Naive thymus-derived CD4-positive, alpha-beta T cell (primary cell): ENCODE results near the gene NCAPH2. TPM values are rescaled to one million over a fixed set of nuclear protein-coding genes. Genes with fewer than 3 reads are reported as not detected.

Experiments
- ATAC-seq: fragments of 150-1000 bp; cut with Tn5 transposase; 2 replicates; pipeline ENCODE4 v1.10.0; 2021; ENCODE audit warnings: mild to moderate bottlenecking, moderate library complexity
- CTCF ChIA-PET: fragments of 350-600 bp; sonication (Branson Sonifier 250); formaldehyde crosslinking; loops from one replicate; lab custom pipeline; 2021; ENCODE audit warnings: antibody characterized with exemption; lab: Charles Lee
- POLR2A ChIA-PET: fragments of 350-600 bp; sonication (Branson Sonifier 250); formaldehyde crosslinking; loops from one replicate; lab custom pipeline; 2021; ENCODE audit warnings: antibody characterized with exemption, inconsistent platforms; lab: Charles Lee
- DNase-seq, 9 donors: peaks; one replicate each; pipeline versions ENCODE4 v3.0.0 to v3.0.0-alpha.2; 2020 to 2022; ENCODE audit warnings: mixed read lengths in 1 of 9
- H3K27ac ChIP-seq: one replicate; pipeline ENCODE4 v1.7.0; 2013; ENCODE audit warnings: mild to moderate bottlenecking, low read depth, low read length, moderate library complexity
- H3K27me3 ChIP-seq, 2 donors: one replicate each; pipeline ENCODE4 v1.7.0; 2013; ENCODE audit warnings: low read length in 2 of 2, mild to moderate bottlenecking in 2 of 2, moderate library complexity in 2 of 2; ENCODE audit not compliant: control insufficient read depth in 2 of 2, insufficient read depth in 2 of 2
- H3K36me3 ChIP-seq, 3 experiments: 1 replicate in 2 of 3; 2 replicates in 1 of 3; pipeline ENCODE4 v1.7.0; 2013; ENCODE audit warnings: low read length in 3 of 3, mild to moderate bottlenecking in 3 of 3, moderate library complexity in 1 of 3; ENCODE audit not compliant: insufficient read depth in 3 of 3, control insufficient read depth in 2 of 3
- H3K4me1 ChIP-seq, 2 donors: one replicate each; pipeline ENCODE4 v1.7.0; 2013; ENCODE audit warnings: low read length in 2 of 2, mild to moderate bottlenecking in 2 of 2, moderate library complexity in 1 of 2; ENCODE audit not compliant: control insufficient read depth in 2 of 2, insufficient read depth in 2 of 2
- H3K4me3 ChIP-seq: 2 replicates; pipeline ENCODE4 v1.7.0; 2013; ENCODE audit warnings: mild to moderate bottlenecking, low read length
- H3K9me3 ChIP-seq, 3 experiments: 1 replicate in 2 of 3; 2 replicates in 1 of 3; pipeline ENCODE4 v1.7.0; 2013; ENCODE audit warnings: low read length in 3 of 3; ENCODE audit not compliant: control insufficient read depth in 2 of 3
- H3K27ac Mint-ChIP-seq, 9 donors: one replicate each; pipeline ENCODE4 v1.8.0; 2020 to 2022; ENCODE audit warnings: mixed read lengths in 9 of 9, mild to moderate bottlenecking in 8 of 9, moderate library complexity in 5 of 9, inconsistent platforms in 2 of 9
- H3K27me3 Mint-ChIP-seq, 5 donors: one replicate each; pipeline ENCODE4 v1.8.0; 2021 to 2022; ENCODE audit warnings: mixed read lengths in 5 of 5, mild to moderate bottlenecking in 1 of 5
- H3K36me3 Mint-ChIP-seq, 5 donors: one replicate each; pipeline ENCODE4 v1.8.0; 2020 to 2022; ENCODE audit warnings: mixed read lengths in 5 of 5, mild to moderate bottlenecking in 3 of 5, inconsistent platforms in 1 of 5
- H3K4me1 Mint-ChIP-seq, 7 donors: one replicate each; pipeline ENCODE4 v1.8.0; 2020 to 2022; ENCODE audit warnings: mixed read lengths in 7 of 7, mild to moderate bottlenecking in 3 of 7, inconsistent platforms in 1 of 7
- H3K4me3 Mint-ChIP-seq, 10 donors: one replicate each; pipeline ENCODE4 v1.8.0; 2020 to 2022; ENCODE audit warnings: mild to moderate bottlenecking in 10 of 10, mixed read lengths in 10 of 10, moderate library complexity in 6 of 10, inconsistent platforms in 2 of 10
- H3K9me3 Mint-ChIP-seq, 11 donors: one replicate each; pipeline ENCODE4 v1.8.0; 2020 to 2022; ENCODE audit warnings: mixed read lengths in 11 of 11, mild to moderate bottlenecking in 4 of 11, inconsistent platforms in 1 of 11, moderate library complexity in 1 of 11
- intact Hi-C, 2 donors: fragments of 100-400 bp; cut with micrococcal nuclease; formaldehyde crosslinking; loops; one replicate each; pipeline ENCODE4 v1.15.1; 2023
- polyA plus RNA-seq, 2 donors: library from polyadenylated mRNA; unstranded; fragments of 300-500 nt; fragmentation: Illumina TruSeq; gene quantifications; one replicate each; pipeline ENCODE4 v1.2.3, GENCODE V29; 2021
- total RNA-seq, 6 experiments: library from RNA in 5 of 6; stranded (reverse) in 5 of 6; gene quantifications; 1 replicate in 5 of 6; 2 replicates in 1 of 6; pipeline ENCODE4 v1.2.3 and lab custom pipeline; 2021 to 2026

NCAPH2 gene
- total and polyA plus RNA-seq, 7 experiments from 2014 or later = 37.8 to 135 (median 78.8) TPM

DNA sequence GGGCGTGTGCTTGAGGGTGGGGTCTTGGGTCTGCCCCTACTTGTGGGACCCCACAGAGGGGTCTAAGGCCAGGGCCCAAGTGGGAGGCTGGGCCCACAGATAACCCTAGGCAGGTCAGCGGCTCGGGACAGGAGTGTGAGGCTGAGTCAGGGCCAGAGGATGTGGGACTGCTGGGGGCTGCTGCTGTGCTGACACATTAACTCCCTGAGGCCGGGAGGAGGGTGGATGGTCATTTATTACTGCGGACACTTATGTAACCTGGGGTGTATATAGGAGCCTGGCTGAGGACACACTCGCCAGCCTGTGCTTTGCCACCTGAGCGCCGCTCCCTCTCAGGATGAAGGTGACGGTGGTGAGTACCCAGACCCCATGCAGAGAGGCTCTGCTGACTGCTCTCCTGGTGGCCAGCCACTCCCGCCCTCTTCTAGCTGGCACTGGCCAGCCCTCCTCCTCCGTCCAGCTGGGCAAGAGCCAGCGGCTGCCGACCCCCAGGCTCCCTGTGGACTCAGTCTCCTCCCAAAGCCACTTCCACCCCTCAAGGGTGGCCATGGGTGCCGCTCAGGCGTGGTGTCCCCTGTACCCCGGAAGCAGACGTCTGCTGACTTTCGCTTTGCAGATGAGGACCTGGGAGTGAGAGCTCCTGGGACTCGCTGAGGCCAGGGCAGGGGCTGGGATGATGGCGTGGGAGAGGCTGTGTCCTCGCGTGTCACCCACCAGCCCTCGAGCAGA lies 21.3 kb upstream of the NCAPH2 start, which contains the start of gene MIOX:
Gene MIOX, plus strand, starts transcription at position 299 of the 729 bp plus-strand sequence. Its CDS starts 39 bp downstream, at position 338.
- Histone ChIP-seq H3K9me3 (no peaks in the 10 kb centered on the region), H3K4me3 (no peak within 1 kb of the TSS), H3K27me3 (no peaks in the 10 kb centered on the region), H3K4me1 (peaks cover 4 to 13% of the 10 kb centered on the region in 2 donors), H3K36me3 (no peaks in the 10 kb centered on the region), H3K27ac (no peak within 1 kb of the TSS)
- ATAC-seq = no peak
- Mint-ChIP-seq H3K9me3 (no peaks in the 10 kb centered on the region), H3K27ac (peak within 1 kb of the TSS in 2 of 9 donors; percentile 46 to 68), H3K4me1 (peaks cover 7 to 17% (median 8%) of the 10 kb centered on the region in 7 donors), H3K36me3 (no peaks in the 10 kb centered on the region), H3K4me3 (peak within 1 kb of the TSS in 1 of 10 donors; percentile 66), H3K27me3 (peaks cover 0 to 5% (median 0%) of the 10 kb centered on the region in 5 donors)
- intact Hi-C loops = no loop called here
- no peak for DNase-seq
- ChIA-PET POLR2A (no interaction called here), CTCF (no interaction called here)

DNA sequence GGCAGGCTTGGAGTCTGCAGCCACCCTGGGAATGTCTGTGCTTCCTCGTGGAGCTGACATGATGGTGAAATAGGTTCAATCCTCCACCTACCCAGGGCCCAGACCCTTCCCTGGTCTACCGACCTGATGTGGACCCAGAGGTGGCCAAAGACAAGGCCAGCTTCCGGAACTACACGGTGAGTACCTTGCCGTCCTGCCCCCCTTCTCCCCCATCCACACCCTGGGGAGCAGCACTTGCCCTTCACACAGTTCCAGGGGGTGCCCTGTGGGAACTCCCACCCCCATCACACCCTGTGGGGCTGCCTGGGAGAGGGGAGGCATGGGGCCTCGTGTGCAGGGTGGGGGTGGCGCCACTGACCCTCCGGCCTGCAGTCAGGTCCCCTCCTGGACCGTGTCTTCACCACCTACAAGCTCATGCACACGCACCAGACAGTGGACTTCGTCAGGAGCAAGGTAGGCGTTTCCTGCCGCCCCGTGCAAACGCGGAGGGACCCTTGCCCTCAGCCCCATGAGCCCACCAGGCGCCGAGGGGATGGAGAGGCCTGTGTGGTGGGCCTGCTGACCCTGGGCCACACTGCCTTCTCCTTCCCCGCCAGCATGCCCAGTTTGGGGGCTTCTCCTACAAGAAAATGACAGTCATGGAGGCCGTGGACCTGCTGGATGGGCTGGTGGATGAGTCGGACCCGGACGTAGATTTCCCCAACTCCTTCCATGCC lies 20.6 kb upstream of the NCAPH2 start:
- POLR2A ChIA-PET = no interaction called here
- DNase-seq = no peak
- CTCF ChIA-PET = no interaction called here

GRCh38 chr22:50488006-50488677 lies 19.9 kb upstream of the NCAPH2 start:
- Histone ChIP-seq H3K4me1 (peaks cover 0 to 6% of the 10 kb centered on the region in 2 donors), H3K9me3 (no peaks in the 10 kb centered on the region), H3K4me3 (no peak overlapping the region), H3K27ac (no peak overlapping the region), H3K27me3 (no peaks in the 10 kb centered on the region), H3K36me3 (no peaks in the 10 kb centered on the region)
- no peak overlapping the region for H3K27ac Mint-ChIP-seq
- H3K27me3 Mint-ChIP-seq = peaks cover 0 to 5% (median 0%) of the 10 kb centered on the region in 5 donors
- ChIA-PET POLR2A (no interaction called here), CTCF (no interaction called here)
- DNase-seq (no peak), ATAC-seq (no peak)
- H3K4me1 Mint-ChIP-seq = peaks cover 7 to 15% (median 8%) of the 10 kb centered on the region in 7 donors
- H3K4me3 Mint-ChIP-seq = no peak overlapping the region
- H3K9me3 Mint-ChIP-seq = no peaks in the 10 kb centered on the region
- no peaks in the 10 kb centered on the region for H3K36me3 Mint-ChIP-seq
- intact Hi-C loops = no loop called here

More for the DNA sequence above, 20.6 kb upstream of the NCAPH2 start:
- intact Hi-C loops = no loop called here
- Histone ChIP-seq H3K27ac (no peak overlapping the region), H3K36me3 (no peaks in the 10 kb centered on the region), H3K9me3 (no peaks in the 10 kb centered on the region), H3K4me3 (no peak overlapping the region), H3K4me1 (peaks cover 0 to 6% of the 10 kb centered on the region in 2 donors), H3K27me3 (no peaks in the 10 kb centered on the region)
- peaks cover 7 to 17% (median 8%) of the 10 kb centered on the region in 7 donors for H3K4me1 Mint-ChIP-seq
- H3K27ac Mint-ChIP-seq = no peak overlapping the region
- no peaks in the 10 kb centered on the region for H3K36me3 Mint-ChIP-seq
- no peak overlapping the region for H3K4me3 Mint-ChIP-seq
- no peaks in the 10 kb centered on the region for H3K9me3 Mint-ChIP-seq
- no peak for ATAC-seq
- H3K27me3 Mint-ChIP-seq = peaks cover 0 to 5% (median 0%) of the 10 kb centered on the region in 5 donors

- intact Hi-C loops = no loop called here
- ChIA-PET POLR2A (interaction anchor here (1.3 kb wide), 1 partner anchor 37 kb away, joined by 6 read pairs; the partner anchor contains the start of gene SCO2), CTCF (no interaction called here)
- peaks cover 7 to 15% (median 8%) of the 10 kb centered on the region in 7 donors for H3K4me1 Mint-ChIP-seq
- Histone ChIP-seq H3K36me3 (no peaks in the 10 kb centered on the region), H3K27ac (no peak overlapping the region), H3K4me1 (peaks cover 0 to 6% of the 10 kb centered on the region in 2 donors), H3K4me3 (no peak overlapping the region), H3K27me3 (no peaks in the 10 kb centered on the region), H3K9me3 (no peaks in the 10 kb centered on the region)
- no peak overlapping the region for H3K4me3 Mint-ChIP-seq
- H3K27me3 Mint-ChIP-seq = peaks cover 0 to 5% (median 0%) of the 10 kb centered on the region in 5 donors
- no peaks in the 10 kb centered on the region for H3K36me3 Mint-ChIP-seq
- H3K27ac Mint-ChIP-seq = no peak overlapping the region
- H3K9me3 Mint-ChIP-seq = no peaks in the 10 kb centered on the region
- DNase-seq (no peak), ATAC-seq (no peak)
These were observed 19.1 kb upstream of the NCAPH2 start for GRCh38 chr22:50488886-50489285.

DNA sequence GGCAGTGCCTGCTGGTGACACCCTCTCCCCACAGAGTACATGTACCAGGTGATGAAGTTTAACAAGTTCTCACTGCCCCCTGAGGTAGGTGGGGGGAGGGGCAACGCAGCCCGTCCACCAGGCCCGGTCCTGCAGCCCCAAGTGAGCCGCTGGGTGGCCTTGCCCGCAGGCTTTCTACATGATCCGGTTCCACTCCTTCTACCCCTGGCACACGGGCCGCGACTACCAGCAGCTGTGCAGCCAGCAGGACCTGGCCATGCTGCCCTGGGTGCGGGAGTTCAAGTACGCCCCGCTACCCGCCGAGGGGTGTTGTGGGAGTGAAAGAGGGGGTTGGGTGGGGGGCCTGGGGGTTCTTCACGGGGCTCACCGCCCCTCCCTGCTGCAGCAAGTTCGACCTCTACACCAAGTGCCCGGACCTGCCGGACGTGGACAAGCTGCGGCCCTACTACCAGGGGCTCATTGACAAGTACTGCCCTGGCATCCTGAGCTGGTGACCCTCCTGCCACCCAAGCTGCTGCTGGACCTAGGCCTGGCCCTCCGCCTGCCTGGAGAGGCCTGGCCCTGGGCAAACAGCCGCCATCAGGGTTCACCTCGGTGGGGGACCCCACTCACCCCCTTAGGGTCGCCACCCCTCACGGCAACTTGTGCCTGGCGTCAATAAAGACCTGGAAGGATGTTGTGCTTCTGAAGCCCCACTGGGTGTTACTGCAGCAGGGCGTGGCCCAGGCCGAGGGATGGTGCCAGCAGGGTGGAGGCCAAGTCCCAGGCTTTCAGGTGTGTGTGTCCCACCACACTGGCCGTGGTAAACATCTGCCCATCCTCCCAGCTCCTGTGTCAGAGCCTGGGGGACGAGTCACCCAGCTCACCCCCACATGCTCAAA lies 18.4 kb upstream of the NCAPH2 start:
- intact Hi-C loops = loop anchor here in 1 of 2 donors (10.0 kb wide), 1 partner anchor 45 kb away; no protein-coding TSS in a partner anchor
- H3K4me3 Mint-ChIP-seq = no peak overlapping the region
- no peak for DNase-seq
- peaks cover 7 to 15% (median 8%) of the 10 kb centered on the region in 7 donors for H3K4me1 Mint-ChIP-seq
- no peaks in the 10 kb centered on the region for H3K9me3 Mint-ChIP-seq
- Histone ChIP-seq H3K9me3 (no peaks in the 10 kb centered on the region), H3K27me3 (no peaks in the 10 kb centered on the region), H3K27ac (no peak overlapping the region), H3K4me3 (no peak overlapping the region), H3K4me1 (peaks cover 0 to 6% of the 10 kb centered on the region in 2 donors), H3K36me3 (no peaks in the 10 kb centered on the region)
- ChIA-PET POLR2A (interaction anchor here (0.6 to 1.4 kb wide), 3 partner anchors 18 to 40 kb away, joined by 3 to 6 read pairs (median 4); partner anchors contain the start of genes LMF2, NCAPH2 and SCO2), CTCF (no interaction called here)
- no peak overlapping the region for H3K27ac Mint-ChIP-seq
- no peak for ATAC-seq
- no peaks in the 10 kb centered on the region for H3K36me3 Mint-ChIP-seq
- peaks cover 0 to 5% (median 0%) of the 10 kb centered on the region in 5 donors for H3K27me3 Mint-ChIP-seq
